GM18951 (cell line): Measurements from ENCODE around the gene SLC9A9.

Experiments used
- POLR2A ChIP-seq: IDR thresholded peaks from 4 replicates; pipeline ENCODE4 v1.6.1; 2011; ENCODE audit warnings: mild to moderate bottlenecking; ENCODE audit not compliant: insufficient read length, insufficient read depth; ENCODE audit errors: extremely low read depth
- in situ Hi-C: fragments of 300-500 bp; cut with MboI; formaldehyde crosslinking; loops from one replicate; pipeline ENCODE4 v1.12.0; 2022; ENCODE audit warnings: low sequenced_read_pairs, mixed read lengths, inconsistent platforms; ENCODE audit not compliant: unreplicated experiment

The SLC9A9 gene

GRCh38 chr3:143831994-143832393 lies 16.3 kb downstream of the SLC9A9 start:
- no peak for TF ChIP-seq POLR2A
- in situ Hi-C loops: no loop called here

GRCh38 chr3:143831208-143831607 lies 17.1 kb downstream of the SLC9A9 start:
- in situ Hi-C loops: no loop called here
- TF ChIP-seq POLR2A: no peak

GRCh38 chr3:143830786-143831185 lies 17.5 kb downstream of the SLC9A9 start:
- in situ Hi-C loops: no loop called here
- TF ChIP-seq POLR2A: no peak

- in situ Hi-C loops: no loop called here
- TF ChIP-seq POLR2A: no peak
These were observed 18.2 kb downstream of the SLC9A9 start for GRCh38 chr3:143830063-143830462.

- in situ Hi-C loops: no loop called here
These were observed 20.8 kb downstream of the SLC9A9 start for GRCh38 chr3:143827425-143827824.

GRCh38 chr3:143826296-143826695 lies 22.0 kb downstream of the SLC9A9 start:
- no peak for TF ChIP-seq POLR2A
- in situ Hi-C loops: no loop called here

More at GRCh38 chr3:143827425-143827824, 20.8 kb downstream of the SLC9A9 start:
- TF ChIP-seq POLR2A: no peak

- no peak for TF ChIP-seq POLR2A
- in situ Hi-C loops: no loop called here
These were observed 22.8 kb downstream of the SLC9A9 start for GRCh38 chr3:143825513-143825912.

- in situ Hi-C loops: no loop called here
- no peak for TF ChIP-seq POLR2A
These were observed 23.4 kb downstream of the SLC9A9 start for GRCh38 chr3:143824735-143825385.

GRCh38 chr3:143822798-143823197 lies 25.5 kb downstream of the SLC9A9 start:
- no peak for TF ChIP-seq POLR2A
- in situ Hi-C loops: no loop called here

- in situ Hi-C loops: no loop called here
- no peak for TF ChIP-seq POLR2A
These were observed 25.9 kb downstream of the SLC9A9 start for GRCh38 chr3:143822374-143822773.

- no peak for TF ChIP-seq POLR2A
- in situ Hi-C loops: no loop called here
These were observed 26.4 kb downstream of the SLC9A9 start for GRCh38 chr3:143821862-143822261.

- in situ Hi-C loops: no loop called here
These were observed 27.6 kb downstream of the SLC9A9 start for GRCh38 chr3:143820466-143821221.

GRCh38 chr3:143819890-143820289 lies 28.4 kb downstream of the SLC9A9 start:
- TF ChIP-seq POLR2A: no peak

More at GRCh38 chr3:143820466-143821221, 27.6 kb downstream of the SLC9A9 start:
- no peak for TF ChIP-seq POLR2A

GRCh38 chr3:143814443-143814889 lies 33.8 kb downstream of the SLC9A9 start:
- no peak for TF ChIP-seq POLR2A
- in situ Hi-C loops: no loop called here

More at GRCh38 chr3:143819890-143820289, 28.4 kb downstream of the SLC9A9 start:
- in situ Hi-C loops: no loop called here

GRCh38 chr3:143812481-143812880 lies 35.8 kb downstream of the SLC9A9 start:
- TF ChIP-seq POLR2A: no peak
- in situ Hi-C loops: no loop called here
